HEK293 (cell line): ENCODE measurements around the gene PIP5K1B.

ENCODE experiments used
- CTCF ChIA-PET: fragments of 350-600 bp; formaldehyde crosslinking; extraction: SDS; loops from one replicate; lab custom pipeline; 2021; ENCODE audit warnings: antibody characterized with exemption; lab: Yijun Ruan, JAX
- POLR2A ChIA-PET: fragments of 300-600 bp; formaldehyde crosslinking; extraction: SDS; loops from one replicate; lab custom pipeline; 2020; ENCODE audit warnings: antibody characterized with exemption, inconsistent platforms; lab: Yijun Ruan, JAX
- H3K27ac ChIP-seq: fragments of 200-500 bp; sonication (Bioruptor generic); 2 replicates; pipeline ENCODE4 v1.5.1; 2014; ENCODE audit warnings: low read depth, low read length, control low read depth, inconsistent platforms; ENCODE audit errors: extremely low read depth
- H3K36me3 ChIP-seq, 2 experiments: fragments of 200-500 bp in 1 of 2; sonication (Bioruptor generic) in 1 of 2; 1 replicate in 1 of 2; 2 replicates in 1 of 2; pipeline ENCODE4 v1.5.1; 2014 to 2017; ENCODE audit warnings: inconsistent platforms in 2 of 2, low read length in 2 of 2; ENCODE audit not compliant: control insufficient read depth in 2 of 2, insufficient read depth in 1 of 2
- H3K4me1 ChIP-seq: fragments of 200-500 bp; sonication (Bioruptor generic); 2 replicates; pipeline ENCODE4 v1.5.1; 2014; ENCODE audit warnings: mild to moderate bottlenecking, low read length, inconsistent platforms; ENCODE audit not compliant: control insufficient read depth, insufficient read depth
- H3K4me3 ChIP-seq: 2 replicates; pipeline ENCODE4 v1.5.1; 2011; ENCODE audit warnings: low read depth, mild to moderate bottlenecking, control low read depth, low read length, moderate library complexity
- H3K9me3 ChIP-seq: fragments of 200-500 bp; sonication (Bioruptor generic); 2 replicates; pipeline ENCODE4 v1.5.1; 2014; ENCODE audit warnings: low read depth, low read length, inconsistent platforms; ENCODE audit not compliant: control insufficient read depth, insufficient read depth
- AEBP2 ChIP-seq: fragments of 450-650 bp; formaldehyde crosslinking; IDR thresholded peaks from 2 replicates; pipeline ENCODE4 v1.5.1; 2016; ENCODE audit warnings: missing biosample characterization, missing genetic modification characterization, borderline replicate concordance
- GFI1B ChIP-seq: fragments of 450-650 bp; formaldehyde crosslinking; IDR thresholded peaks from 2 replicates; pipeline ENCODE4 v1.5.1; 2016; ENCODE audit warnings: missing biosample characterization, missing genetic modification characterization
- HOXD13 ChIP-seq: sonication (generic); formaldehyde crosslinking; IDR thresholded peaks from 2 replicates; pipeline ENCODE4 v1.8.0; 2022; ENCODE audit warnings: missing genetic modification reagents, borderline replicate concordance
- KLF16 ChIP-seq: fragments of 450-650 bp; formaldehyde crosslinking; IDR thresholded peaks from 2 replicates; pipeline ENCODE4 v1.5.1; 2017; ENCODE audit warnings: missing biosample characterization, missing genetic modification characterization
- MZF1 ChIP-seq: fragments of 450-650 bp; formaldehyde crosslinking; IDR thresholded peaks from 2 replicates; pipeline ENCODE4 v1.5.1; 2017; ENCODE audit warnings: missing biosample characterization, missing genetic modification characterization, borderline replicate concordance
- PBX3 ChIP-seq: sonication (generic); formaldehyde crosslinking; IDR thresholded peaks from 2 replicates; pipeline ENCODE4 v1.8.1; 2022; ENCODE audit warnings: mild to moderate bottlenecking, moderate library complexity, missing genetic modification reagents
- WT1 ChIP-seq: fragments of 450-650 bp; formaldehyde crosslinking; IDR thresholded peaks from 2 replicates; pipeline ENCODE4 v1.5.1; 2016; ENCODE audit warnings: missing biosample characterization, missing genetic modification characterization
- YY1 ChIP-seq: fragments of 450-650 bp; formaldehyde crosslinking; IDR thresholded peaks from 2 replicates; pipeline ENCODE4 v1.5.1; 2018; ENCODE audit warnings: missing biosample characterization, missing genetic modification characterization
- ZBTB26 ChIP-seq: fragments of 450-650 bp; formaldehyde crosslinking; optimal IDR thresholded peaks from 2 replicates; pipeline ENCODE3; 2016; ENCODE audit warnings: missing biosample characterization, mild to moderate bottlenecking, missing genetic modification characterization
- ZNF24 ChIP-seq: fragments of 450-650 bp; formaldehyde crosslinking; IDR thresholded peaks from 2 replicates; pipeline ENCODE4 v1.5.1; 2016; ENCODE audit warnings: missing biosample characterization, missing genetic modification characterization
- ZNF302 ChIP-seq: fragments of 450-650 bp; formaldehyde crosslinking; IDR thresholded peaks from 2 replicates; pipeline ENCODE4 v1.5.1; 2016; ENCODE audit warnings: missing biosample characterization, missing genetic modification characterization, low read depth
- ZNF621 ChIP-seq: fragments of 450-650 bp; formaldehyde crosslinking; IDR thresholded peaks from 2 replicates; pipeline ENCODE4 v1.5.1; 2017; ENCODE audit warnings: missing biosample characterization, missing genetic modification characterization
- ZNF629 ChIP-seq: fragments of 450-650 bp; formaldehyde crosslinking; IDR thresholded peaks from 2 replicates; pipeline ENCODE4 v1.5.1; 2017; ENCODE audit warnings: missing biosample characterization, missing genetic modification characterization
- ZNF664 ChIP-seq: fragments of 450-650 bp; formaldehyde crosslinking; IDR thresholded peaks from 2 replicates; pipeline ENCODE4 v1.5.1; 2016; ENCODE audit warnings: missing biosample characterization, missing genetic modification characterization
- ZNF704 ChIP-seq: fragments of 450-650 bp; formaldehyde crosslinking; IDR thresholded peaks from 2 replicates; pipeline ENCODE4 v1.5.1; 2016; ENCODE audit warnings: missing biosample characterization, missing genetic modification characterization
- TF ChIP-seq, protein P1 (sequence below): fragments of 450-650 bp; formaldehyde crosslinking; IDR thresholded peaks from 2 replicates; pipeline ENCODE4 v1.5.1; 2016; ENCODE audit warnings: missing biosample characterization, missing genetic modification characterization, borderline replicate concordance

Gene PIP5K1B

GRCh38 chr9:68793605-68794343 lies 88.7 kb downstream of the PIP5K1B start:
- CTCF ChIA-PET = interaction anchor here (1.1 kb wide), 1 partner anchor 32 kb away, joined by 3 read pairs; no protein-coding TSS in a partner anchor
- TF ChIP-seq HOXD13 (CRISPR knock-in tag) = no peak
- TF ChIP-seq ZNF621 (tag by site-specific recombination) = no peak
- TF ChIP-seq GFI1B (tag by site-specific recombination) = no peak
- TF ChIP-seq ZNF704 (tag by site-specific recombination) = no peak
- TF ChIP-seq PBX3 = no peak
- TF ChIP-seq ZNF629 (tag by site-specific recombination) = no peak
- TF ChIP-seq ZNF664 (tag by site-specific recombination) = no peak
- TF ChIP-seq, all 188 proteins: peak for 0
- POLR2A ChIA-PET = no interaction called here
- no peaks in the 10 kb centered on the region for H3K4me1 ChIP-seq
- no peaks in the 10 kb centered on the region for H3K36me3 ChIP-seq
- no peaks in the 10 kb centered on the region for H3K9me3 ChIP-seq
- no peak overlapping the region for H3K4me3 ChIP-seq
- no peak overlapping the region for H3K27ac ChIP-seq

- ChIA-PET POLR2A (no interaction called here), CTCF (interaction anchor here (0.6 kb wide), 1 partner anchor 240 kb away, joined by 3 read pairs; the partner anchor contains the start of gene FXN)
- Histone ChIP-seq H3K9me3 (no peaks in the 10 kb centered on the region), H3K27ac (no peak overlapping the region), H3K4me3 (no peak overlapping the region), H3K4me1 (no peaks in the 10 kb centered on the region), H3K36me3 (no peaks in the 10 kb centered on the region)
- no peak for TF ChIP-seq YY1 (tag by site-specific recombination)
- TF ChIP-seq ZBTB26 (tag by site-specific recombination) = no peak
- TF ChIP-seq KLF16 (tag by site-specific recombination) = no peak
- no peak for TF ChIP-seq MZF1 (tag by site-specific recombination)
- TF ChIP-seq, protein P1, sequence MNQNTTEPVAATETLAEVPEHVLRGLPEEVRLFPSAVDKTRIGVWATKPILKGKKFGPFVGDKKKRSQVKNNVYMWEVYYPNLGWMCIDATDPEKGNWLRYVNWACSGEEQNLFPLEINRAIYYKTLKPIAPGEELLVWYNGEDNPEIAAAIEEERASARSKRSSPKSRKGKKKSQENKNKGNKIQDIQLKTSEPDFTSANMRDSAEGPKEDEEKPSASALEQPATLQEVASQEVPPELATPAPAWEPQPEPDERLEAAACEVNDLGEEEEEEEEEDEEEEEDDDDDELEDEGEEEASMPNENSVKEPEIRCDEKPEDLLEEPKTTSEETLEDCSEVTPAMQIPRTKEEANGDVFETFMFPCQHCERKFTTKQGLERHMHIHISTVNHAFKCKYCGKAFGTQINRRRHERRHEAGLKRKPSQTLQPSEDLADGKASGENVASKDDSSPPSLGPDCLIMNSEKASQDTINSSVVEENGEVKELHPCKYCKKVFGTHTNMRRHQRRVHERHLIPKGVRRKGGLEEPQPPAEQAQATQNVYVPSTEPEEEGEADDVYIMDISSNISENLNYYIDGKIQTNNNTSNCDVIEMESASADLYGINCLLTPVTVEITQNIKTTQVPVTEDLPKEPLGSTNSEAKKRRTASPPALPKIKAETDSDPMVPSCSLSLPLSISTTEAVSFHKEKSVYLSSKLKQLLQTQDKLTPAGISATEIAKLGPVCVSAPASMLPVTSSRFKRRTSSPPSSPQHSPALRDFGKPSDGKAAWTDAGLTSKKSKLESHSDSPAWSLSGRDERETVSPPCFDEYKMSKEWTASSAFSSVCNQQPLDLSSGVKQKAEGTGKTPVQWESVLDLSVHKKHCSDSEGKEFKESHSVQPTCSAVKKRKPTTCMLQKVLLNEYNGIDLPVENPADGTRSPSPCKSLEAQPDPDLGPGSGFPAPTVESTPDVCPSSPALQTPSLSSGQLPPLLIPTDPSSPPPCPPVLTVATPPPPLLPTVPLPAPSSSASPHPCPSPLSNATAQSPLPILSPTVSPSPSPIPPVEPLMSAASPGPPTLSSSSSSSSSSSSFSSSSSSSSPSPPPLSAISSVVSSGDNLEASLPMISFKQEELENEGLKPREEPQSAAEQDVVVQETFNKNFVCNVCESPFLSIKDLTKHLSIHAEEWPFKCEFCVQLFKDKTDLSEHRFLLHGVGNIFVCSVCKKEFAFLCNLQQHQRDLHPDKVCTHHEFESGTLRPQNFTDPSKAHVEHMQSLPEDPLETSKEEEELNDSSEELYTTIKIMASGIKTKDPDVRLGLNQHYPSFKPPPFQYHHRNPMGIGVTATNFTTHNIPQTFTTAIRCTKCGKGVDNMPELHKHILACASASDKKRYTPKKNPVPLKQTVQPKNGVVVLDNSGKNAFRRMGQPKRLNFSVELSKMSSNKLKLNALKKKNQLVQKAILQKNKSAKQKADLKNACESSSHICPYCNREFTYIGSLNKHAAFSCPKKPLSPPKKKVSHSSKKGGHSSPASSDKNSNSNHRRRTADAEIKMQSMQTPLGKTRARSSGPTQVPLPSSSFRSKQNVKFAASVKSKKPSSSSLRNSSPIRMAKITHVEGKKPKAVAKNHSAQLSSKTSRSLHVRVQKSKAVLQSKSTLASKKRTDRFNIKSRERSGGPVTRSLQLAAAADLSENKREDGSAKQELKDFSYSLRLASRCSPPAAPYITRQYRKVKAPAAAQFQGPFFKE (tag by site-specific recombination) = no peak
- no peak for TF ChIP-seq ZNF302
- TF ChIP-seq ZNF24 (tag by site-specific recombination) = no peak
- no peak for TF ChIP-seq AEBP2
- no peak for TF ChIP-seq WT1 (tag by site-specific recombination)
These were observed 89.9 kb downstream of the PIP5K1B start for GRCh38 chr9:68794898-68795297.
